H1 (cell line): Measurements from ENCODE around the gene U2AF1L4. TPM values are rescaled to one million over a fixed set of nuclear protein-coding genes. Genes with fewer than 3 reads are reported as not detected.

Source experiments
- CBX8 ChIP-seq: fragments of 300-800, 300-1000 bp; sonication (generic); IDR thresholded peaks from 2 replicates; pipeline ENCODE4 v1.7.1; 2016; ENCODE audit warnings: low read depth, low read length, borderline replicate concordance
- HDAC6 ChIP-seq: IDR thresholded peaks from one replicate; pipeline ENCODE4 v1.7.1; 2012; ENCODE audit warnings: low read depth, mild to moderate bottlenecking, inconsistent platforms, low read length, moderate library complexity
- JUN ChIP-seq: IDR thresholded peaks from 2 replicates; pipeline ENCODE4 v1.6.1; 2011; ENCODE audit warnings: low read depth, mild to moderate bottlenecking, improper control_type of control experiment, low read length
- RFX5 ChIP-seq: IDR thresholded peaks from 2 replicates; pipeline ENCODE4 v1.6.1; 2011; ENCODE audit warnings: low read depth, low read length, improper control_type of control experiment, borderline replicate concordance
- SRF ChIP-seq: IDR thresholded peaks from 2 replicates; pipeline ENCODE4 v1.6.1; 2011; ENCODE audit warnings: mild to moderate bottlenecking, low read depth, low read length, moderate library complexity
- TBP ChIP-seq: IDR thresholded peaks from 2 replicates; pipeline ENCODE4 v1.6.1; 2011; ENCODE audit warnings: low read depth, low read length, improper control_type of control experiment
- TEAD4 ChIP-seq: IDR thresholded peaks from 2 replicates; pipeline ENCODE4 v1.6.1; 2012; ENCODE audit warnings: low read depth, low read length, inconsistent platforms, mixed read lengths
- polyA plus RNA-seq, 7 experiments: library from polyadenylated mRNA; depleted of rRNA in 3 of 7; stranded (reverse) in 5 of 7; unstranded in 2 of 7; fragments of >200 nt in 5 of 7; fragments of 200-250 nt in 2 of 7; gene quantifications; 1 replicate in 5 of 7; 2 replicates in 1 of 7; 4 replicates in 1 of 7; pipeline versions ENCODE4 v1.2.1 to v1.2.3, GENCODE V29; 2011 to 2013; ENCODE audit warnings: missing spikeins in 2 of 7, mixed read lengths in 2 of 7
- total RNA-seq: library from RNA; stranded (reverse); fragmentation: NEBNext Ultra II Directional; extraction: Animal tissue kit (Norgen Biotek cat#: 25700); gene quantifications from 2 replicates; pipeline ENCODE4 v1.2.1, GENCODE V29; 2021

Gene U2AF1L4
- total and polyA plus RNA-seq, 2 of the 8 experiments (the other 6 are each of a cell fraction or from before 2014, with no cell fraction given) = 15.1 to 32.7 TPM

DNA sequence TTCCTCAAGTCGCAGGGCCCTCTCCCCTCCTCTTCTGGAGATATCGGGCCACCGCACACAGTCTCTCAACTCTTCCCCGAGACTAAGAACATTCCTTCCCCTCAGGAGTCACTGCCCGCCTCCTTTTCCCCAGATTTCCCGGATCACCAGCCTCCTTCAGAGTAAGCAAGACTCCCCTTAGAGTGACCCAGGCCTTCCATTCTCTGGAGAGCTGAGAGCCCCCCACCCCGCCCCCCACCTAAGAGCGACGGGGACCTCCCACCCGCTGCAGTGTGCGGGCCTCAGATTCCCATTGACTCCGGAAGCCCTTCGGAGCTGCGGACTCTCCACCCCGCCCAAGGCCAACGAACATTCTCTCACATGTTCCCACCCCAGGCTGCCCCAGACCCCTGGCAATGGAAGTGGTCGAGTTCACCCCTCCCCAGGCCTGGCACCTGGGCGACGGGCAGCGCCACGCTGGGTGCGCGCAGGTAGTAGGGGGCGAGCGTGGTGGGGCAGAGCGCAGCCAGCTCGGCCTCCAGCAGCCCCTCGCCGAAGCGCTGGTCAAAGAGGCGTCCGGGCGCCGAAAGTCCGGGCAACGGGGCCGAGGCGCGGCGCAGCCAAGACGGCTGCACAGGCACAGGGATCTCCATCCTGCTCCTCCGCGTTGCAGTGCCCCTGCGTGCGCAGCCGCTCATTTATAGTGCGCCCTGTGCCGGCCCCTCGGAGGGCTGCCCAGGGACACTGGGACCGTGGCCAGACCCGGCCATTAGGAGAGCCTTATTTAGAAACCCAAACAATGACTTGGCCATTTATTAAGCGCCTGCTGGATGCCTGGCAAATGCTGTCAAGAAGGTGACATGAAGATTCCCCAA is 11.4 kb upstream of the U2AF1L4 start, which contains the start of gene HSPB6 (continued):
- TF ChIP-seq TEAD4 (no peak), CBX8 (no peak), RFX5 (no peak), TBP (peak; percentile 67; the same call in 1 of the 2 replicates), SRF (no peak), JUN (no peak), HDAC6 (no peak)
